ENCODE measurements around the gene PID1.

DNA sequence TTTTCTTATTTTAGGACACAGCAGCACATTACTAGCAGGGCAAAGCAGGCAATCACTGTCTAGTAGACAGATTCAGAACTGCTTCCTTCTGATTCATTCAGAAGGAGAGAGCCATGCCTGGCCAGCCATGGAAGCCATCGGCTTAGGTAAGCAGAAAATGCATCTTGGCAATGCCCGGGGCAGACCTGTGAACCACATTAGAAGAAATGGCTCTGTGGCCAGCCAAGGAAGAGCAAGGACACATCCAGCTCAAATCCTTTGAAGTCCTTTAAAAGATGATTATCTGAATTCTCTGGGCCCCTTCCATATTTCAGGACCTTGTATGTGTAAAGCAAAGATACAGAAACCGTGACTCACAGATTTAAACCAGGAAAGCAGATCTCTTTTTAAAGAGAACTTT lies 227.4 kb downstream of the PID1 start:
- TF ChIP-seq, protein P1, sequence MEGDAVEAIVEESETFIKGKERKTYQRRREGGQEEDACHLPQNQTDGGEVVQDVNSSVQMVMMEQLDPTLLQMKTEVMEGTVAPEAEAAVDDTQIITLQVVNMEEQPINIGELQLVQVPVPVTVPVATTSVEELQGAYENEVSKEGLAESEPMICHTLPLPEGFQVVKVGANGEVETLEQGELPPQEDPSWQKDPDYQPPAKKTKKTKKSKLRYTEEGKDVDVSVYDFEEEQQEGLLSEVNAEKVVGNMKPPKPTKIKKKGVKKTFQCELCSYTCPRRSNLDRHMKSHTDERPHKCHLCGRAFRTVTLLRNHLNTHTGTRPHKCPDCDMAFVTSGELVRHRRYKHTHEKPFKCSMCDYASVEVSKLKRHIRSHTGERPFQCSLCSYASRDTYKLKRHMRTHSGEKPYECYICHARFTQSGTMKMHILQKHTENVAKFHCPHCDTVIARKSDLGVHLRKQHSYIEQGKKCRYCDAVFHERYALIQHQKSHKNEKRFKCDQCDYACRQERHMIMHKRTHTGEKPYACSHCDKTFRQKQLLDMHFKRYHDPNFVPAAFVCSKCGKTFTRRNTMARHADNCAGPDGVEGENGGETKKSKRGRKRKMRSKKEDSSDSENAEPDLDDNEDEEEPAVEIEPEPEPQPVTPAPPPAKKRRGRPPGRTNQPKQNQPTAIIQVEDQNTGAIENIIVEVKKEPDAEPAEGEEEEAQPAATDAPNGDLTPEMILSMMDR (IDR thresholded peaks at IDR 0.05) = no peak
- TF ChIP-seq POLR2AphosphoS5 (IDR thresholded peaks at IDR 0.05) = no peak

All from suprapubic skin (tissue), 3 donors.